GM18858 (cell line): Measurements from ENCODE around the gene TPM1.
"Not testable (repeated sequence)": the region's sequence is repeated elsewhere in the genome, so short reads cannot be mapped to it uniquely, and the experiment has no call there.

Source experiments
- ATAC-seq: cut with Tn5 transposase; IDR thresholded peaks from one replicate; pipeline ENCODE4 v1.9.1; 2021; ENCODE audit not compliant: unreplicated experiment

Gene TPM1

DNA sequence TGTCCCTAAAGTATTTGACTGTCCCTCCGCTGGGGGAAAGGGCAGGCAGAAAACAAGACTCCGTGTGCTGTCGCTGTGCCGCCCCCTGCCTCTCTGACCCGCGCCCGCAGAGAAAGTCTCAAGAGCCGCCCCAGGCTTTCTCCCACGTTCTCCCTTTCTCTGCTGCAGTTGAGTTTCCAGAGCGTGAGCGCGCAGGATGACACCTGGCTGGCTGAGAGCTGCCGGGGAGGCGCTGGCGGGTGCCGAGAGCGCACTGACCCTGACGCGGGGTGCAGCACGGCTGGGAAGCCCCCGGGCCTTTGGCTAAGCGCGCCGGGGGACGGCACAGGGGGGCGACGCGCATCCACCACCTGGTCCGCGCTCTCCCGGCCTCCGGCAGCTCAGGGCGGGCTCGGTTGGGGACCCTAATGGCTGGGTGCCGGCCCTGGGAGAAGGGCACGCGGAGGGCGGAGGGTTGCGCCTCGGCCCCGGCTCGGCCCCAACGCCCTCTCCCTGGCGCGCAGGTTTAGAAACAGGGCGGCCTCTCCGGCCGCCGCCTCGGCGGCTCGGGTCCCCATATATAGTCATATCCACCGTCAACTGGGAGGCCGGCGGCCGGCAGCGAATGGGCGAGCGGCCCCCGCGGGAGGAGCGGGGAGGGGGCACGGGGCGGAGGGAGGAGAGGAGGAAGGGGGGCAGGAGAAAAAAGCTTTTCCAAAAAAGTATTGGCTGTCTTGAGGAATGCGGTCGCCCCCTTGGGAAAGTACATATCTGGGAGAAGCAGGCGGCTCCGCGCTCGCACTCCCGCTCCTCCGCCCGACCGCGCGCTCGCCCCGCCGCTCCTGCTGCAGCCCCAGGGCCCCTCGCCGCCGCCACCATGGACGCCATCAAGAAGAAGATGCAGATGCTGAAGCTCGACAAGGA, at the start of gene TPM1:
Gene TPM1 (plus strand): TSS at position 774 of the 903 bp plus-strand sequence. CDS start 83 bp downstream, at position 857.
- no peak for ATAC-seq

DNA sequence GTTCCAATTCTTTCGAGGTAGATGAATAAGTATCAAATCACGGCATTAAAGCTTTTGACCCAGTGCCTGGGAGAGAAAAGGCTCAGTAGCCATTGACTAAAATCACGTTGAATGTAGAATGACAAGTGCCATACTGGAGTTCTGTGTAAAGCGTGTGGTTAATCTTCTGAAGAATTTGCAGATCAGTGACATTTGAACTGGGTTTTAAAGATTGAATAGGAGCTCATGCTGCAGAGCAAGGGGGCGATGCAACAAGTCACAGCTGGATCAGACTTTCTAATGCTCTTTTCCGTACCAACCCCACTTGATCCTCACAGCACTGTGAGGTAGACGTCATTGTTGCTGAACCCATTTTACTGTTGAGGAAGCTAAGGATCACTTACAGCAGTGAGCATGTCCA, 49.5 kb upstream of the TPM1 start:
- no peak for ATAC-seq

DNA sequence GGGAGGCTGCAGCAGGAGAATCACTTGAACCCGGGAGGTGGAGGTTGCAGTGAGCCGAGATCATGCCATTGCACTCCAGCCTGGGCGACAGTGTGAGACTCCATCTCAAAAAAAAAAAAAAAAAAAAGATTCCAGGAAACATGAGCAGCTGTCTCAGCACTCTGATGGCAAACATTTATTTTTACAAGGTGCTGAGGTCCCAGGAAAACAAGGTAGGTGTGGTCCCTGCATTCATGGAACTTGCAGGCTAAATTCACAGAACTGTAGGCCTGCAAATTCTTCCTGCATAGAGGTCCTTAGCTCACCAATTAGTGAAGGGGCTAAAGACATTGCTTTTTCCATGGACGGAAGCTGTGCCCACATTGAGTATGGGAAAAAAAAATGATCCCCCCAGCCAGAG, 48.9 kb upstream of the TPM1 start:
- not testable (repeated sequence) for ATAC-seq

DNA sequence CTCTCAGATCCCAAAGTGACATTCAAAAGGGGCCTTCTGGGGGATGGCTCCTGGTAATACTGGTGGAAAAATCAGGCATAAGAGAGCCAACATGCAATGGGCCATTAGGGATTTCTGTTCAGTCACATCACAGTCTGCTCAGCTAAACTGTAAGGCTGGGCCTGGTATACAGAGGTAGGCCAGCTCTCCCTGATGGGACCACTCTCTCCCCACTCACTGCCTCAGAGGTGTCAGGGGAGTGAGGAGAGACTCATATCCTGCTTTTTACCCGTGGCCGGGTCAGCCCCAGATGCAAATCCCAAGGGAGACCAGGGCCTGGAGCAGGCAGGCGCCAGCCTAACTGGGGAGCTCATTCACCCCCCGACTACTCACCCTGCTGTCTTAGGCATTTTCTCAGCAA, 48.1 kb upstream of the TPM1 start:
- ATAC-seq: no peak

DNA sequence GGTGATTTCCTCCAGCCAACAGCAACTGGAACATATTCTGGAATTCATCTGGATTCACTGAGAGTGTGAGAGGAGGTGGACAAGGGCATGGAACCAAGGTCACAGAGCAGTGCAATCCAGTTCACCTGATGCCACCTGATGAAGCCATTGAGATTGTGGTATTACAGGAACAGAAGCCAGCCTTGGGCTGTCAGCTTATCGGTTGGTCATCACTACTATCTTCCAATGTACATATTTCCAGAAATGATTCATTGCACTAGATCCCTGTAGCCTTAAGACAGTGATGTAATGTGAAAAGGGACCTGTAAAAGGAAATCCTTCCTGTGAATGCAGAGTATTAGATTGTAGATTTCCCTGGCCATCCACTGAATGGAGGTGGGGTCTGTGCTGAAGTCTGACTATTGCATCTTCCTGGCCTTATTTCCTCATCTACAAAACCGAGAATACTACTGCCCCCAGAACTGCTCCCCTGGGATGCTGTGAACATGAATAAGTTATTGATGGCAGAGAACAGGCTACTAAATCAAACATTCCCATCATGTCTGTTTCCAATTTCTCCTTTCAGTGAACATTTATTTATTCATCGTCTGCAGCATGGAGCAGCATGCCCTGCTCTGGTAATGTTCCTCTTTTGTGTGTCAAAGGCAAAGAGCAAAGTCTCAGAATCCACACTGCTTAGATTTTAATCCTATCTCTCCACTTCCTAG, 47.4 kb upstream of the TPM1 start:
- no peak for ATAC-seq

DNA sequence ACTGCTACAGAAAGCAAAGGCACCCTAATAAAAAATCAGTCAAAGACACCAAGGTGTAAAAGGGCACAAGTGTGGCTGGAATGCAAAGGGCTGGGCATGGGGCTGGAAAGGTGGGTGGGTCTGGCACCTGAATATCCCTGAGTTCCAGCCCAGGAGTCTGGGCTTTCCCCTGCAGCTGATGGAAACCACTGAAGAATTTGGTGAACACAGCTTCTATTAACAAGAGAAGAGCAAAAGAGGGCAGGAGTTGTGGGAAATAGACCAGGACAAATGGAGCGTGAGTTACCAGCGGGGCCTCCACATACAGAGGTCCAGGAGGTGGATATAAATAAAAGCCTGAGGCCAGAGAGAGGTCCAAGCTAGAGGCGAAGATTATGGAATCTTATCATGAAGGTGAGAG, 45.1 kb upstream of the TPM1 start:
- no peak for ATAC-seq

DNA sequence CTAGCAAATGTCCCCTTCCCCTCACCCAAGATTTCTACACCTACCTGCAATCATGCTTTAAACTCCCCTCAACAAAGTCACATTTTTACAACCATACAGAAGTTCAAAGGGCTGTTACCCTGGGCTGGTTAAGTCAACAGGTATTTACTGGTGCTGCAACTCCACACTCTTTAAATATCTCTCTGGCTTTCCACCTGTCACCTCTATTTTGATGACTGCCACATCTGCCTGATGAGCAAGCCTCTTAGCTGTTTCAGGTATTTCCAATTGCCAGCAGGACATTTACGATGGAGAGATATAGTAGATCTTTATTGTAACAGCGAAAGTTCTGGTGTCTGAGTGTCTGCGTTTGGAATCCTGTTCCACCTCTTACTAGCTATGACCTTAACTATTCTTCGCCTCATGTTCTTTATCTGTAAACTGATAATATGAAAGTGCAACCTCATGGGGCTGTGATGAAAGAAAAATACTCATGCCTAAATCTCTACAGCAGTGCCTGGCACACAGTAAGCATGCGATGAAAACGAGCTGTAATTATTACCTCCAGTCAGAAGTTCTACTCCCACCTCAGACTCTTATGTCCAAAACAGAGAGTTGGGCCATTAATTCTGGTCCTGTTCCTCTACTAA, 44.2 kb upstream of the TPM1 start:
- no peak for ATAC-seq

DNA sequence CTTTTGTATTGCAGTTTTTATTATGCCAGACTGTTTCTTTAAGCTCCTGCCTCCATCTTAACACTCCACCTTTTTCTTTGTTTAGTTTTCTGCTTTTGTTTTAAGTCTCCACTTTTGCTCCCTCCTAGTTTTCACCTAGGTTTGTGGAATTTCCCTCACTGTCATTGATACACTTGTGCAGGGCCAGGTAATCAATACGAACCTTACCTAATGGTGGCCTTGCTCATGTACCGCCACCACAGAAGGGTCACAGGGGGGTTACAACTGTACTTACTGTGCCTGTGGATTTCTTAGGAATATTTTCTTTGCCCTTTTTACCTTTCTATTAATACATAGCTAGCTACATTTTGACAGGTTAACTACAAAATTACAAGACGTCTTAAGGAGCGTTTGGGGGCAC, 43.4 kb upstream of the TPM1 start:
- no peak for ATAC-seq

DNA sequence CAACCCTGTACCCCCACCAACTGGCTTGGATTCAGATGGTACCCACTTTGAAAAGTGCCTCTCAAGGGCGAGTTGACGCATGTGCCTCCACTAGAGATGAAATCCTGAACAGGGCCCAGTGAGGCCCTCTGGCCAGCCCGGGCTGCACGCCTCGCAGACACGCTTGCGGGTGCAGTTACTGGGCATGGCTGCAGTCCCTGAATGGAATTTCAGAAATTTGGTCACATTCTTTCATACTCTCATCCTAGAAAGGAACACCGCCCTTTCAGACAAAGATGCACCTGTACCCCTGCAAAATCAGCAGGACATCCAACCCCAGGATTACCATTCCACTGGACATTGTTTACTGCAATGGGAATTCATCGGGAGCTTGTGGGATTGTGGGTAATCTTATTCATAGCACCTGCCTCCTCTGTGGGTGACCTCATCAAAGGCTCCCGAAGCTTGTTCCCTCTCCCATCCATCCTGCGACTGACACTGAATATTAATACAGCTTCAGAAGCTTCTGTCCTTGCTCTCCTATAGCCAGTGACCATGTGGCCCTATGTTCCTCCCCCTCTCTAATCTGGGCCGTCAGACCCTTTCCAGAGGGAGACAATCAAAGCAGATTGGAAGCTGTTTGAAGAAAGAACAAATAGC, 42.5 kb upstream of the TPM1 start:
- no peak for ATAC-seq

DNA sequence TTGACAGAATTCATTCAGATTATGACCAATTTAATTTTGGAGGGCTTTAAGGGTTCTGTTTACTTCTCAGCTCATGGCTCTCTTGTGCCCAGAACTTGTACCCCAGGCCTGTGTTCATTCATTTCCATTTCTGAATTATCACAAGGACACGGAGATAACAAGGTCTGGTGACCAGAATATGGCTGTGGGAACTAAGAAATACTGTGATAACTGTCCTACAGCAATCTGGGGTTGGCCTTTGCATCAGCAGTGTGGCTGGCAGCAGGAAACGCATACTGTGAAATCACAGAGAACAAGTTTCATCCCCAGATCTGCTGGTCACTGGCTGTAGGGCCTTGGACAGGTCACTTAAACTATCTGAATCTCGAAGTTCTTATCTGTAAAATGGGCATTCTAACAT, 41.8 kb upstream of the TPM1 start:
- no peak for ATAC-seq

DNA sequence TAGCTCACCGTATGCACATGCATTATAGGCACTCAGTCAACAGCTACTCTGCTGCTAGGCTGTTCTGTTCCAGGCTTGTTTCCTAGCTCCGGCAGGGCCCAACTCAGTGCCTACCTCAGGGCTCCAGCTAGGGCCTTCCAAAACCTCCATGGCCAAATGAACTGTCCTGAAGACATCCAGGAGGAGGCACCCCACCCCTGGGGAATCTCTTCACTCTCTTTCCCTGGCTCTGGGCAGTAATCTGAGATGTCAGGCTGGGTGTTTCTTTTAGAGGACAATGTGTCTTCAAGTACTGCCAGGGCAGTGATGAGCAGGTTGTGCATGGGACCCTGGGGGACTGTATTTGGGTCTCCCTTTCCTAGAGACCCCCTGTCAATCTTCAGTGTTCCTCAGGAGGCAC, 38.3 kb upstream of the TPM1 start:
- no peak for ATAC-seq

DNA sequence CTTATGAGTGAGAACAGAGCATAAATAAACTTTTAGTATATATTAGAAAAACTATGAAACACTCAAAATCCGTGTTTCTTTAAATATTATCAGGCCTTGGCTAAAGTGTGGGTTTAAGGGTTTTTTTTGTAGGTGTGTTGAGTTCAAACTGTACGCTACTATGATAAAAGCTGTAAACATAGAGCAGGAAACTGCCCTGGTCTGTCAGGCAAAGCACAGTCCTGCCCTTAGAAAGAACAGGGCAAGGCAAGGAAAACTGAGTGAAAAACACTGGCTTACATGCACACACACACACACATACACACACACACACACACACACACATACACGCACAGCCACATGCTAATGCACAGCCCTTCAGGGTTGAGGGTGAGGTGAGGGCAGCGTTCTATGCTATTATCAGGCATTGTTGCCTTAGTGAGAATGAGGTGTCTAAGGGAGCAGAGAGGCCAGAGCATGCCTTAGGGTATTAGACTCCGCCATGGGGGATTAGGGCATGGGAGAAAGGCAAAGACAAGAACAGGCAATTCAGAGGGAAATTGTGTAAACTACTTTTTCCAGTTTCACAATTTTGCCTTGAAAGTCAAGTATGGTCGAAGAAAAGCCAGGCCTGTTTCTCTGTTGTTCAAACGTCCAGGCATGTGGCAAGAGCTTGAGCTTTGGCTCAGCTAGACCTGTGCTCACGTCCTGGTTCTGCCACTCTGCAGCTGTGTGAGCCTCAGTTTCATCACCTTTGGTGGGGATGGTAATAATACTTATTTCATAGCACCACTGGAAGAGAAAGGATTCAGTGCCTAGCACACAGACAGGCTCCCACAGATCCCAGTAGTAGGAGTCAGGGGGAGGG, 36.3 kb upstream of the TPM1 start:
- ATAC-seq: no peak

DNA sequence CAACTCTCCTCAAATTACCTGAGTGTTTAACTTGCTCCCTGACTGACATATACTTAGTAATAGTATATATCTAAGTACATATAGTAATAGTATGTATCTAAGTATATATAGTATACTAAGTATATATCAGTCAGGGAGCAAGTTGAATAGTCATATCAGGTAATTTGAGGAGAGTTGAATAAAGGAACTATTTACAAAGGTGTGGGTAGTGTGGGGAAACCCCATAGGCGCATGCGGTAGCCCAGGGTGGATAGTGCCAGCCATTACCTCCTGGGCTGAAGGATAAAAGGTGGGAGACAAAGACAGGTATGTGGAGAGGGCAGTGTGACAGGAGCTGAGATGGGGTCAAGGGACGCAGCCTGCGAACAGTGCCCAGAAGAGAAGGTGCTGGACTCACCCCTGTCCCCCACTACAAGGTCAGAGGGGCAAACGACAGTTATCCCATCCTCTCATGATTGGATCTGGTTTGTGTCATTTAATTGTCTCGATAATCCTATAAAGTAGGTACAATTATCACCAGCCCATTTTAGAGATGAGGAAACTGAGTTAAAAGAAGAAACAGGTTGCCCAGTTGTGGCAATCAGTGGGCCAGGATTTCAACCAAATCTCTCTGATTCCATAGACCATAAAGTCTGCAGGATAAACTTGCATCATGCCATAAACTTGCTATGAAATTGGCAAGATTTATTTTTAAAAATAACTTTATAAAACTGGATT, 34.1 kb upstream of the TPM1 start:
- ATAC-seq: no peak

DNA sequence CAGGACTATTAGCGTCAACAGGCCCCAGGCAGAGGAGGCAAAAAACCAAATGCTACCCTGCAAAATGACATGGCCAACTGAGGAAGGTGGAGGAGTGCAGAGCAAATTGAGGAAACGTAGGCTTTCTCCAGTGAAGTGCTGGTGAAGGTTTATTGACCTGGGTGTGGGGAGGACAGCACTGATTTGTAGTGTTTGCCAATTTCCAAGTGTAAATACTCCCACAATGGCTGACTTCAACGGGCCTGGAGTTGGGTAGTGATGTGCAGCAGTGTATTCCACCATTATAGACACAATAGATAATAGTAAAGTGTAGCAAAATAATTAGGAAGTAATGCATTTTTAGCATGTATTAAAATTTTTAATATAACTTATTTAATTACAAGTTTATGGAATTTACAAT, 32.2 kb upstream of the TPM1 start:
- no peak for ATAC-seq

DNA sequence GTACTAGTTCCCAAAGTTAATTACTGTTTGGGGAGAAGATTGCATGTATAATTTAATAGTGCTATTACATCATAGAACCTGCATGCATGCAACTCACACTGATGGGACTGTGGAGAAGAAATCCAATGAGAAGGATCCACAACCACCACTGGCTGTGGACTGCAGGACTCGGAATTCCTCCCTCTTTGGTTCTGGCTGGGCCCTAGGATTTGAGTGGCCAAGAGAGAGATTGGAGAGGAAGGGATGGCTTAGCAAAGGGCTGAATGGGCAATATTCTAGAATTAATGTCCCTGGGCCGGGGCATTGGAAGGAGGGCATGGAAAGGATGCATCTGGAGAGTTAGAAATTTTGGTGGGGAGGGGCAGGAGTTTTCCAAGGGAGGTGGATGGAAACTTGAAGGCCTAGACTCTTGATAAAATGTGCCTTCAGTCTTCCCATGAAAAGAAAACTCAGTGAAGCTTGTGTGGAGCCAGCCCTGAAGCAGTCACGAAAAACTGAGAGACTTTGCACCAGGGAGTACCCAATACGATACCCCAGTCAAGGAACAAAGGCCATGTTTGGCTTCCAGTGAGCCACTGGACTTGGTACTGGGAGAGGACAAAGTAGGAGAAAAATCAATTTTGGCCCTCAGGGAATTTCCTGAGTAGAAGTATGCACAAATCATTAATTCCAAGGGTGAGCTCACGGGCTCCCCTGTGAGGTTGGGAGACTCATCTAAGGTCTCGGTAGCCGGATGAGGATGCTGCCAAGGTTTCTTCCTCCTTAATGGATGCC, 31.4 kb upstream of the TPM1 start:
- ATAC-seq: no peak

DNA sequence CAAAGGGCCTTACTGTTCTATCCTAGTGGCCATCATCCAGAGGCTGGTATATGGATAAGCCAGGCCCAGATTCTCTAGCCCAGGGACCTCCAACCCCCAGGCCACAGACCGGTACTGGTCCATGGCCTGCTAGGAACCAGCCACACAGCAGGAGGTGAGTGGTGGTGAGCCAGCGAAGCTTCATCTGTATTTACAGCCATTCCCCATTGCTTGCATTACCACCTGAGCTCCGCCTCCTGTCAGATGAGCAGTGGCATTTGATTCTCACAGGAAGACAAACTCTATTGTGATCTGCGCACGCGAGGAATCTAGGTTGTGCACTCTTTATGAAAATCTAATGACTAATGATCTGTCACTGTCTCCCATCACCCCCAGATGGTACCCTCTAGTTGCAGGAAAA, 30.1 kb upstream of the TPM1 start:
- no peak for ATAC-seq

DNA sequence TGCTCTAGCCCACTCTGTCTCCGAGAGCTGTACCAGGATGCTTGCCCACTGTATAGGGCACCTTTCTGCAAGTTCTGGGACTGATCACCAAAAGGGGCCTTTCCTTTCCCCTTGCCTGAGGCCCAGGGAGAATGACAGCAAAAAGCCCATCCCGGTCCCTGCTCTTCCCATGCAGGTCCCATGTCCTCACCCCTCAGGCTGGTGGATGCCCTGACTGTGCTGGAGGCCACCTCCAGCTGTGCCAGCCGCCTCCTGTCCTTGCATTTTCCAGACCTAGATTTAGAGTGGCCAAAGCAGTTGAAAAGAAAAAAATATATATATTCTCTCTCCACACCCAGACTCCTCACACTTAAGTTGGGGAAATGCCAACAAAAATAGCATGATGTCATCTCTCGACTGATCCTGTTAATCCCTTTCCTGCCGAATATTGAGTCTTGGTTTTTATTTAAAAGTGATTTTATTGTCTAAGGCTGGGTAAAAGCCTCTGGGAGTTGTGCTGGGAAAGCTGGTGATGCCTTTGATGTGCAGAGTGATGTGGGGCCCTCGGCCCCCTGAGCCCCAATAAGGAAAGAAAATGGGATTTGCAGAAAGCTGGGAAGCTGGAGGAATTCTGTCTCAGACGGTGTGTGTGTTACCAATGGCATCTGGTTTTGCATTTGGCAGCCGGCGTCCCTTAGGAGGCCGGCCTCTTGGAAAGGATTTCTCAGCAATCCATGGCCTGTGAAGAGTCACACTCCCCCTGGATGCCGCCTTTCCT, 29.3 kb upstream of the TPM1 start:
- ATAC-seq: no peak

DNA sequence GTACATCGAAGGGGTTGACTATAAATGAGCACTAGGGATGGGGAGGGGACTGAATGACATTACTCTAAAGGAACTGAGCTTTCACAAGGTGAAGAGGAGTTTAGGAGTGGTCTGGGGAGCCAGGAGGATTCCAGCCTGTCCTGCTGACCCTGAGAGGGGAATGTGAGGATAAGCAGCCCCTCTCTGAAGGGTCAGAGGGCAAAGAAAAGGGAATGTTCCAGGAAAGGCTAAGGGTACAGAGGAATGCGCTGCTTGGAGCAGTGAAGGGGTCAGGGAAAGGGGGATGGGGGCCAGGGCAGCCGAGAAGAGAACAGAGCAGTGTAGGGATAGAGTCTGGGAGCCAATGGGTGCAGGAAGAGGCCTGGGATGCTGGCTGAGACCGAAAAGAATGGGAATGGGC, 28.0 kb upstream of the TPM1 start:
- no peak for ATAC-seq
